Right kidney (tissue), 9 donors: Measurements from ENCODE around the gene FAM151A.

Experiments
- DNase-seq: peaks from one replicate; pipeline ENCODE4 v3.0.0-alpha.2; 2016
- long read RNA-seq, 8 donors: transcript quantifications; one replicate each; lab custom pipeline, GENCODE V29; 2026

FAM151A gene
- long read RNA-seq, donor 1, transcript FAM151A-201 (8 exons, 2,005 nt): major isoform, 10 of 10 reads
- long read RNA-seq, donor 1, partial matches to known transcripts: 0 of 10 reads
- long read RNA-seq, donor 1, other reads (novel, unspliced or antisense): 0 of 10 reads
- long read RNA-seq, donor 2, partial matches to known transcripts: 0 of 3 reads
- long read RNA-seq, donor 2, other reads (novel, unspliced or antisense): 0 of 3 reads
- long read RNA-seq, donor 3, partial matches to known transcripts: 0 of 1 reads
- long read RNA-seq, donor 3, other reads (novel, unspliced or antisense): 0 of 1 reads
- long read RNA-seq, donor 4, transcript FAM151A-201 (8 exons, 2,005 nt): major isoform, 8 of 17 reads
- long read RNA-seq, donor 4, partial matches to known transcripts: 9 of 17 reads
- long read RNA-seq, donor 4, other reads (novel, unspliced or antisense): 0 of 17 reads
- long read RNA-seq, donor 5, partial matches to known transcripts: 0 of 2 reads
- long read RNA-seq, donor 5, other reads (novel, unspliced or antisense): 0 of 2 reads
- long read RNA-seq, donor 6, partial matches to known transcripts: 0 of 3 reads
- long read RNA-seq, donor 6, other reads (novel, unspliced or antisense): 0 of 3 reads
- long read RNA-seq, donor 7, transcript FAM151A-201 (8 exons, 2,005 nt): major isoform, 9 of 9 reads
- long read RNA-seq, donor 7, partial matches to known transcripts: 0 of 9 reads
- long read RNA-seq, donor 7, other reads (novel, unspliced or antisense): 0 of 9 reads
- long read RNA-seq, donor 8, transcript FAM151A-201 (8 exons, 2,005 nt): major isoform, 7 of 7 reads
- long read RNA-seq, donor 8, partial matches to known transcripts: 0 of 7 reads
- long read RNA-seq, donor 8, other reads (novel, unspliced or antisense): 0 of 7 reads

- no peak for DNase-seq
Observed at GRCh38 chr1:54623216-54624007, at the start of gene FAM151A. TSS of gene FAM151A (minus strand) at chr1:54623525. CDS start at chr1:54623395, 130 bp downstream.

- DNase-seq: peak; percentile 33
Observed at GRCh38 chr1:54671985-54672608, 48.8 kb upstream of the FAM151A start.

- DNase-seq: no peak
Observed at GRCh38 chr1:54668567-54668966, 45.2 kb upstream of the FAM151A start.

GRCh38 chr1:54667797-54668196 is 44.5 kb upstream of the FAM151A start:
- DNase-seq: no peak

- DNase-seq: no peak
Observed at GRCh38 chr1:54666333-54666732, 43.0 kb upstream of the FAM151A start.

GRCh38 chr1:54665852-54666251 is 42.5 kb upstream of the FAM151A start:
- DNase-seq: no peak

- no peak for DNase-seq
Observed at GRCh38 chr1:54664364-54664763, 41.0 kb upstream of the FAM151A start.

GRCh38 chr1:54663725-54664124 is 40.4 kb upstream of the FAM151A start:
- no peak for DNase-seq

- no peak for DNase-seq
Observed at GRCh38 chr1:54658164-54658913, 35.0 kb upstream of the FAM151A start.

- DNase-seq: no peak
Observed at GRCh38 chr1:54653036-54653435, 29.7 kb upstream of the FAM151A start.

GRCh38 chr1:54652168-54652567 is 28.8 kb upstream of the FAM151A start:
- no peak for DNase-seq

GRCh38 chr1:54651608-54652007 is 28.3 kb upstream of the FAM151A start:
- no peak for DNase-seq

- no peak for DNase-seq
Observed at GRCh38 chr1:54650417-54650816, 27.1 kb upstream of the FAM151A start.

- no peak for DNase-seq
Observed at GRCh38 chr1:54649921-54650320, 26.6 kb upstream of the FAM151A start.

GRCh38 chr1:54649130-54649898 is 26.0 kb upstream of the FAM151A start:
- peak; percentile 36 for DNase-seq

GRCh38 chr1:54645806-54646676 is 22.7 kb upstream of the FAM151A start:
- DNase-seq: no peak

GRCh38 chr1:54643736-54644135 is 20.4 kb upstream of the FAM151A start:
- DNase-seq: no peak

- no peak for DNase-seq
Observed at GRCh38 chr1:54640863-54641836, 17.8 kb upstream of the FAM151A start, which contains the start of gene MROH7. TSS of gene MROH7 (plus strand) at chr1:54641786. CDS start at chr1:54652927, 11,141 bp downstream.
